Neural cell (in vitro differentiated cells): ENCODE results near the gene CNDP2. TPM values are rescaled to one million over a fixed set of nuclear protein-coding genes. Genes with fewer than 3 reads are reported as not detected.

Source experiments
- H2AFZ ChIP-seq: fragments of 200-600, 300-800 bp; sonication (generic), shearing (Covaris generic); 2 replicates; pipeline ENCODE4 v1.6.0; 2014; ENCODE audit warnings: low read depth, mild to moderate bottlenecking, antibody characterized with exemption, low read length, moderate library complexity
- H3F3A ChIP-seq: fragments of 200-600 bp; shearing (Covaris generic); 2 replicates; pipeline ENCODE4 v1.6.1; 2016; ENCODE audit warnings: mild to moderate bottlenecking, moderate library complexity, mixed read lengths, antibody characterized with exemption, low read length; ENCODE audit not compliant: insufficient read depth, poor library complexity, severe bottlenecking
- H3K27ac ChIP-seq: fragments of 200-600, 300-800 bp; sonication (generic), shearing (Covaris generic); 2 replicates; pipeline ENCODE4 v1.5.1; 2014; ENCODE audit warnings: mild to moderate bottlenecking, low read length, moderate library complexity
- H3K27me3 ChIP-seq: fragments of 300-800, 200-600 bp; sonication (generic), shearing (Covaris generic); 2 replicates; pipeline ENCODE4 v1.6.0; 2014; ENCODE audit warnings: mild to moderate bottlenecking, low read depth, low read length, moderate library complexity; ENCODE audit not compliant: insufficient read depth
- H3K36me3 ChIP-seq: fragments of 300-800, 200-600 bp; sonication (generic), shearing (Covaris generic); 2 replicates; pipeline ENCODE4 v1.5.1; 2014; ENCODE audit warnings: mild to moderate bottlenecking, antibody characterized with exemption, low read length, moderate library complexity; ENCODE audit not compliant: insufficient read depth
- H3K4me2 ChIP-seq: fragments of 300-800, 200-600 bp; sonication (generic), shearing (Covaris generic); 2 replicates; pipeline ENCODE4 v1.6.0; 2014; ENCODE audit warnings: mild to moderate bottlenecking, low read length
- H3K4me3 ChIP-seq: fragments of 300-800, 200-600 bp; sonication (generic), shearing (Covaris generic); 2 replicates; pipeline ENCODE4 v1.5.1; 2014; ENCODE audit warnings: mild to moderate bottlenecking, low read length, moderate library complexity
- H3K79me2 ChIP-seq: fragments of 200-600 bp; shearing (Covaris generic); replicated peaks from 2 replicates; pipeline ENCODE4 v1.6.0; 2014; ENCODE audit warnings: mild to moderate bottlenecking, low read length, moderate library complexity; ENCODE audit not compliant: insufficient read depth
- H3K9ac ChIP-seq: fragments of 300-800, 200-600 bp; sonication (generic), shearing (Covaris generic); 2 replicates; pipeline ENCODE4 v1.6.1; 2016; ENCODE audit warnings: mild to moderate bottlenecking, low read length, mixed read lengths
- H3K9me2 ChIP-seq: fragments of 200-600 bp; shearing (Covaris generic); 2 replicates; pipeline ENCODE4 v1.6.1; 2016; ENCODE audit warnings: mild to moderate bottlenecking, low read length, mixed read lengths; ENCODE audit not compliant: insufficient read depth
- H3K9me3 ChIP-seq: fragments of 200-600, 300-800 bp; sonication (generic), shearing (Covaris generic); 2 replicates; pipeline ENCODE4 v1.6.1; 2016; ENCODE audit warnings: mild to moderate bottlenecking, mixed run types, low read length, moderate library complexity, mixed read lengths
- H4K20me1 ChIP-seq: fragments of 200-600 bp; shearing (Covaris generic); 2 replicates; pipeline ENCODE4 v1.6.1; 2016; ENCODE audit warnings: mild to moderate bottlenecking, mixed run types; ENCODE audit not compliant: insufficient read depth
- EP300 ChIP-seq: fragments of 450-650 bp; conservative IDR thresholded peaks from 2 replicates; pipeline ENCODE4 v1.6.1; 2014; ENCODE audit warnings: antibody characterized with exemption, mild to moderate bottlenecking, moderate library complexity; ENCODE audit not compliant: poor library complexity, severe bottlenecking
- EZH2 ChIP-seq: fragments of 200-600, 300-800 bp; shearing (Covaris generic), sonication (generic); IDR thresholded peaks from 2 replicates; pipeline ENCODE4 v1.6.1; 2014; ENCODE audit warnings: antibody characterized with exemption, low read length, borderline replicate concordance, mild to moderate bottlenecking; ENCODE audit not compliant: insufficient read depth, poor library complexity, severe bottlenecking
- SMC3 ChIP-seq: fragments of 450-650 bp; conservative IDR thresholded peaks from 2 replicates; pipeline ENCODE4 v1.6.1; 2014; ENCODE audit warnings: antibody characterized with exemption, mild to moderate bottlenecking, moderate library complexity; ENCODE audit not compliant: poor library complexity
- TAF1 ChIP-seq: IDR thresholded peaks from 2 replicates; pipeline ENCODE4 v1.6.1; 2012; ENCODE audit warnings: low read depth
- polyA plus RNA-seq: library from polyadenylated mRNA; depleted of rRNA; stranded (reverse); fragments of >200 nt; gene quantifications from 2 replicates; pipeline ENCODE4 v1.2.3, GENCODE V29; 2014
- TF ChIP-seq, protein P1 (sequence below): fragments of 450-650 bp; IDR thresholded peaks from 2 replicates; pipeline ENCODE4 v1.5.1; 2014; ENCODE audit warnings: antibody characterized with exemption, mild to moderate bottlenecking, moderate library complexity; ENCODE audit not compliant: poor library complexity, severe bottlenecking

Gene CNDP2
- polyA plus RNA-seq, 1 donor from 2014 or later = 35.7 TPM

DNA sequence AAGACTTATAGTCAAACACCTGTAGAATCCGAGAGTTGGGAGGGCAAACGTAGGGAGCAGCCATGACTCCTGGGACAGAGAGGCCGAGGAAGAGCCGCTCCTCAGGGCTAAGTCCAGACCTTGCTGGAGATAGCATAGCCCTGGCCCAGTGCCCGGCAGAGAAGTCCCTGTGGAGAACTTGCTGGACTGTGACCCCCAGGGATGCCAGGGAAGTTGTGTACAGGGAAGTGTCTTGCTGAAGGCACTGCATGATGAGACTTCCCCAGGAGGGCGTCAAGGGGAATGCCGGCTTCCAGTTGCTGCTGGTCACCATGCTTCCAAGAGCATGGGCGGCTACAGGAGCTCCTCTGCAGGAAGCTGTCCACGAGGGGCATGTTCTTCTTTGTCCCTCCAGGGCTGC lies 29.6 kb downstream of the CNDP2 start:
- H3K36me3 ChIP-seq = no peaks in the 10 kb centered on the region
- H3K27me3 ChIP-seq = no peaks in the 10 kb centered on the region
- H3K4me3 ChIP-seq = no peak overlapping the region
- no peak overlapping the region for H2AFZ ChIP-seq
- H3K4me2 ChIP-seq = no peak overlapping the region
- H3K9me3 ChIP-seq = no peaks in the 10 kb centered on the region
- no peaks in the 10 kb centered on the region for H3F3A ChIP-seq
- no peaks in the 10 kb centered on the region for H3K79me2 ChIP-seq
- no peaks in the 10 kb centered on the region for H3K9me2 ChIP-seq
- no peaks in the 10 kb centered on the region for H4K20me1 ChIP-seq
- no peak for TF ChIP-seq EZH2
- no peak for TF ChIP-seq TAF1
- TF ChIP-seq, protein P1, sequence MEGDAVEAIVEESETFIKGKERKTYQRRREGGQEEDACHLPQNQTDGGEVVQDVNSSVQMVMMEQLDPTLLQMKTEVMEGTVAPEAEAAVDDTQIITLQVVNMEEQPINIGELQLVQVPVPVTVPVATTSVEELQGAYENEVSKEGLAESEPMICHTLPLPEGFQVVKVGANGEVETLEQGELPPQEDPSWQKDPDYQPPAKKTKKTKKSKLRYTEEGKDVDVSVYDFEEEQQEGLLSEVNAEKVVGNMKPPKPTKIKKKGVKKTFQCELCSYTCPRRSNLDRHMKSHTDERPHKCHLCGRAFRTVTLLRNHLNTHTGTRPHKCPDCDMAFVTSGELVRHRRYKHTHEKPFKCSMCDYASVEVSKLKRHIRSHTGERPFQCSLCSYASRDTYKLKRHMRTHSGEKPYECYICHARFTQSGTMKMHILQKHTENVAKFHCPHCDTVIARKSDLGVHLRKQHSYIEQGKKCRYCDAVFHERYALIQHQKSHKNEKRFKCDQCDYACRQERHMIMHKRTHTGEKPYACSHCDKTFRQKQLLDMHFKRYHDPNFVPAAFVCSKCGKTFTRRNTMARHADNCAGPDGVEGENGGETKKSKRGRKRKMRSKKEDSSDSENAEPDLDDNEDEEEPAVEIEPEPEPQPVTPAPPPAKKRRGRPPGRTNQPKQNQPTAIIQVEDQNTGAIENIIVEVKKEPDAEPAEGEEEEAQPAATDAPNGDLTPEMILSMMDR = no peak
- no peak overlapping the region for H3K9ac ChIP-seq
- no peak overlapping the region for H3K27ac ChIP-seq

DNA sequence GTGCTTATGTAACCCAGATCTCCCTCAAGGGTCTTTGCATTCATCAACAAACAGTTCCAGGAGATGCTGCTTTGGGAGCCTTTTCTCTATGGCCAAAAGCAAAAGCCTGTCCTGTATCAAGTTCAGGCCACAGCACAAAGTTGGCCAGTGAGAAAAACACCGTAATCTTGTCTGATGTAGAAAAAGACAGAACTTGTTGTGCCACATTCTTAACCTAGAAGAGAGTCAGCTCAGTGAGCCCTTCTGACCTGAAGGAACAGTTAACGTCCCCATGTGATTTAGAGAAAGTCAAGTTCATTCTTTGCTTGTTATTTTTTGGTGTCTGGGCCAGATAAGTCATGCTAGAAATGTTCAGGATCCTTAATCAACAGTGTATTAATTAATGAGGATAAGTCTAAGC lies 30.3 kb downstream of the CNDP2 start:
- Histone ChIP-seq H3K9me3 (no peaks in the 10 kb centered on the region), H2AFZ (no peak overlapping the region), H3K27ac (no peak overlapping the region), H3K9ac (no peak overlapping the region), H3K36me3 (no peaks in the 10 kb centered on the region), H3K9me2 (no peaks in the 10 kb centered on the region), H3K27me3 (no peaks in the 10 kb centered on the region), H4K20me1 (no peaks in the 10 kb centered on the region), H3K79me2 (no peaks in the 10 kb centered on the region), H3K4me3 (no peak overlapping the region), H3K4me2 (no peak overlapping the region), H3F3A (no peaks in the 10 kb centered on the region)
- TF ChIP-seq, protein P1 = no peak
- TF ChIP-seq EP300 (no peak), TAF1 (no peak), SMC3 (no peak)

DNA sequence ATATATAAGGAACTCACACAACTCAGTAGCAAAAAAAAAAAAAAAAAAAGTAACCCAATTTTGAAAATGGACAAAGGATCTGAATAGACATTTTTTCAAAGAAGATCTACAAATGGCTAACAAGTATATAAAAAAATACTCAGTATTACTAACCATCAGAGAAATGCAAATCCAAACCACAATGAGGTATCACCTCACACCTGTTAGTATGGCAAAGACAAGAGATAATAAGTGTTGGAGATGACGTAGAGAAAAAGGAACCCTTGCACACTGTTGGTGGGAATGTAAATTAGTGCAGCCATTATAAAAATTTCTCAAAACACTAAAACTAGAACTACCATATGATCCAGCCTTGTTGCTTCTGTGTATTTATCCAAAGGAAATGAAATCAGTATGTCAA lies 32.3 kb downstream of the CNDP2 start:
- no peak overlapping the region for H3K4me3 ChIP-seq
- no peak overlapping the region for H2AFZ ChIP-seq
- no peaks in the 10 kb centered on the region for H3K27me3 ChIP-seq
- no peaks in the 10 kb centered on the region for H3K9me3 ChIP-seq
- no peak overlapping the region for H3K27ac ChIP-seq
- no peak overlapping the region for H3K4me2 ChIP-seq
- no peaks in the 10 kb centered on the region for H3K79me2 ChIP-seq
- no peak overlapping the region for H3K9ac ChIP-seq
- no peaks in the 10 kb centered on the region for H3K9me2 ChIP-seq
- no peaks in the 10 kb centered on the region for H4K20me1 ChIP-seq
- no peaks in the 10 kb centered on the region for H3K36me3 ChIP-seq
- no peaks in the 10 kb centered on the region for H3F3A ChIP-seq
- TF ChIP-seq, protein P1 = no peak
- no peak for TF ChIP-seq SMC3
